ENCODE data around the gene CEP41. TPM values are rescaled to one million over a fixed set of nuclear protein-coding genes. Genes with fewer than 3 reads are reported as not detected.

CEP41 gene
- total RNA-seq, 1 donor from 2014 or later = 11.3 TPM

- H3K36me3 ChIP-seq = no peaks in the 10 kb centered on the region
- DNase-seq = no peak
- H3K4me3 ChIP-seq = peak overlapping the region; percentile 63
- H3K27me3 ChIP-seq = peaks cover 4% of the 10 kb centered on the region
- intact Hi-C loops (cut with DNase I) = no loop called here
- peaks cover 39% of the 10 kb centered on the region for H3K4me1 ChIP-seq
- no peak for ATAC-seq
- no peaks in the 10 kb centered on the region for H3K9me3 ChIP-seq
- no peak for TF ChIP-seq CTCF (IDR thresholded peaks at IDR 0.05)
- H3K27ac ChIP-seq = no peak overlapping the region
Measured at GRCh38 chr7:130486954-130487436, 46.2 kb upstream of the CEP41 start.

GRCh38 chr7:130486114-130486953, 45.5 kb upstream of the CEP41 start:
- DNase-seq = peak; percentile 95
- peaks cover 36% of the 10 kb centered on the region for H3K4me1 ChIP-seq
- H3K27ac ChIP-seq = no peak overlapping the region
- peak overlapping the region; percentile 63 for H3K4me3 ChIP-seq
- intact Hi-C loops (cut with DNase I) = no loop called here
- ATAC-seq = peak; percentile 96
- no peaks in the 10 kb centered on the region for H3K9me3 ChIP-seq
- no peaks in the 10 kb centered on the region for H3K36me3 ChIP-seq
- H3K27me3 ChIP-seq = peaks cover 4% of the 10 kb centered on the region
- TF ChIP-seq CTCF (IDR thresholded peaks at IDR 0.05) = peak; percentile 81

- intact Hi-C loops (cut with DNase I) = no loop called here
- no peak for TF ChIP-seq CTCF (IDR thresholded peaks at IDR 0.05)
- Histone ChIP-seq H3K9me3 (no peaks in the 10 kb centered on the region), H3K36me3 (no peaks in the 10 kb centered on the region), H3K27ac (no peak overlapping the region), H3K27me3 (peaks cover 4% of the 10 kb centered on the region), H3K4me1 (peaks cover 32% of the 10 kb centered on the region), H3K4me3 (peak overlapping the region; percentile 63)
- DNase-seq (no peak), ATAC-seq (no peak)
Measured at GRCh38 chr7:130485734-130486113, 44.9 kb upstream of the CEP41 start.

GRCh38 chr7:130483031-130483430, 42.2 kb upstream of the CEP41 start:
- TF ChIP-seq CTCF (IDR thresholded peaks at IDR 0.05) = no peak
- intact Hi-C loops (cut with DNase I) = no loop called here
- Histone ChIP-seq H3K4me1 (peaks cover 11% of the 10 kb centered on the region), H3K27me3 (peaks cover 4% of the 10 kb centered on the region), H3K27ac (no peak overlapping the region), H3K36me3 (no peaks in the 10 kb centered on the region), H3K4me3 (no peak overlapping the region), H3K9me3 (no peaks in the 10 kb centered on the region)
- DNase-seq (no peak), ATAC-seq (no peak)

- DNase-seq (no peak), ATAC-seq (no peak)
- H3K27me3 ChIP-seq = peaks cover 4% of the 10 kb centered on the region
- TF ChIP-seq CTCF (IDR thresholded peaks at IDR 0.05) = no peak
- no peaks in the 10 kb centered on the region for H3K9me3 ChIP-seq
- intact Hi-C loops (cut with DNase I) = no loop called here
- H3K36me3 ChIP-seq = no peaks in the 10 kb centered on the region
- H3K4me1 ChIP-seq = peaks cover 10% of the 10 kb centered on the region
- no peak overlapping the region for H3K4me3 ChIP-seq
- no peak overlapping the region for H3K27ac ChIP-seq
Measured at GRCh38 chr7:130481898-130482297, 41.1 kb upstream of the CEP41 start.
